GM12878 (cell line): Measurements from ENCODE around the gene EPX. TPM values are rescaled to one million over a fixed set of nuclear protein-coding genes. Genes with fewer than 3 reads are reported as not detected.

ENCODE experiments used
- ATAC-seq: fragments of 200-7000 bp; cut with Tn5 transposase; 3 replicates; pipeline ENCODE4 v1.9.1; 2020; ENCODE audit warnings: mild to moderate bottlenecking, moderate library complexity
- BruUV-seq: library from RNA; stranded (reverse); fragments of 400-500 nt; replicated peaks from 2 replicates; lab custom pipeline; 2021; lab: Mats Ljungman, UMichigan
- CTCF ChIA-PET: fragments of 300-600 bp; sonication (Branson Sonifier 250); formaldehyde crosslinking; extraction: SDS; loops from one replicate; lab custom pipeline; 2021; ENCODE audit warnings: inconsistent platforms; lab: Yijun Ruan, JAX
- POLR2A ChIA-PET: fragments of 350-600 bp; formaldehyde crosslinking; extraction: SDS; loops from one replicate; lab custom pipeline; 2021; ENCODE audit warnings: inconsistent platforms; lab: Charles Lee
- RAD21 ChIA-PET: fragments of 300-600 bp; sonication (Branson Sonifier 250); formaldehyde crosslinking; loops from one replicate; lab custom pipeline; 2023; ENCODE audit warnings: antibody characterized with exemption; ENCODE audit not compliant: unreplicated experiment; lab: Charles Lee
- SMC1A ChIA-PET: fragments of 300-600 bp; sonication (Branson Sonifier 250); formaldehyde crosslinking; loops from one replicate; lab custom pipeline; 2023; ENCODE audit not compliant: unreplicated experiment, uncharacterized antibody; lab: Charles Lee
- DNase-seq: peaks from one replicate; pipeline ENCODE4 v3.0.0-alpha.2; 2011; ENCODE audit warnings: low read depth, low spot score
- FAIRE-seq: peaks from 3 replicates; lab custom pipeline; 2011; peaks lifted over from hg19 to GRCh38; lab: Jason Lieb, UNC
- H2AFZ ChIP-seq: 2 replicates; pipeline ENCODE4 v1.6.0; 2011; ENCODE audit warnings: low read depth, low read length, control low read depth; ENCODE audit not compliant: control insufficient read depth
- H3K27ac ChIP-seq: 2 replicates; pipeline ENCODE4 v1.5.1; 2011; ENCODE audit warnings: control low read depth; ENCODE audit not compliant: control insufficient read depth, insufficient read depth
- H3K27me3 ChIP-seq, 2 experiments: replicated peaks in 1 of 2; 2 replicates each; pipeline versions ENCODE4 v1.6.0 to v1.6.1; 2011; ENCODE audit warnings: low read length in 1 of 2; ENCODE audit not compliant: control insufficient read depth in 2 of 2, insufficient read depth in 2 of 2
- H3K36me3 ChIP-seq, 2 experiments: 2 replicates each; pipeline ENCODE4 v1.5.1; 2011; ENCODE audit warnings: low read length in 1 of 2; ENCODE audit not compliant: control insufficient read depth in 2 of 2, insufficient read depth in 2 of 2
- H3K4me1 ChIP-seq: 2 replicates; pipeline ENCODE4 v1.6.1; 2011; ENCODE audit warnings: mild to moderate bottlenecking, low read length, moderate library complexity, mixed read lengths; ENCODE audit not compliant: control insufficient read depth, insufficient read depth
- H3K4me2 ChIP-seq: 2 replicates; pipeline ENCODE4 v1.6.0; 2011; ENCODE audit warnings: control low read depth; ENCODE audit not compliant: control insufficient read depth, insufficient read depth
- H3K4me3 ChIP-seq: fragments of 200-600 bp; sonication (generic); 2 replicates; pipeline ENCODE4 v1.5.1; 2016
- H3K79me2 ChIP-seq: 2 replicates; pipeline ENCODE4 v1.6.0; 2011; ENCODE audit warnings: low read length; ENCODE audit not compliant: control insufficient read depth, insufficient read depth
- H3K9ac ChIP-seq: 2 replicates; pipeline ENCODE4 v1.8.0; 2011; ENCODE audit warnings: low read length, control low read depth, mixed read lengths; ENCODE audit not compliant: control insufficient read depth, insufficient read depth
- H3K9me3 ChIP-seq: replicated peaks from 3 replicates; pipeline ENCODE4 v1.5.1; 2011; ENCODE audit warnings: mild to moderate bottlenecking, low read length; ENCODE audit not compliant: control insufficient read depth, insufficient read depth
- H4K20me1 ChIP-seq: 2 replicates; pipeline ENCODE4 v1.6.0; 2011; ENCODE audit not compliant: control insufficient read depth, insufficient read depth
- BCL11A ChIP-seq: IDR thresholded peaks from 2 replicates; pipeline ENCODE4 v1.6.1; 2011; ENCODE audit warnings: low read depth, low read length
- MEF2A ChIP-seq: IDR thresholded peaks from 2 replicates; pipeline ENCODE4 v1.6.1; 2011; ENCODE audit warnings: low read depth, mild to moderate bottlenecking, low read length, moderate library complexity; ENCODE audit not compliant: insufficient read depth
- ZNF217 ChIP-seq: fragments of 450-650 bp; IDR thresholded peaks from 2 replicates; pipeline ENCODE4 v1.6.1; 2017; ENCODE audit warnings: antibody characterized with exemption, mild to moderate bottlenecking
- ZNF384 ChIP-seq: IDR thresholded peaks from 2 replicates; pipeline ENCODE4 v1.6.1; 2012; ENCODE audit warnings: low read depth, mild to moderate bottlenecking, low read length, improper control_type of control experiment, borderline replicate concordance
- WGBS: methylation state at CpG from one replicate; pipeline ENCODE4 v1.1.6; 2016; ENCODE audit warnings: low lambda C conversion rate; ENCODE audit not compliant: insufficient replicate concordance, insufficient coverage; ENCODE audit errors: missing lambda C conversion rate; 5-methylcytosine and 5-hydroxymethylcytosine counted together
- in situ Hi-C: fragments of 300-500 bp; cut with MboI; formaldehyde crosslinking; loops from 9 replicates; pipeline ENCODE4 v1.14.3; 2018; ENCODE audit warnings: mixed read lengths
- intact Hi-C: fragments of 100-400 bp; cut with micrococcal nuclease; formaldehyde crosslinking; loops from one replicate; pipeline ENCODE4 v1.14.2; 2022; ENCODE audit not compliant: unreplicated experiment
- polyA plus RNA-seq, 11 experiments: library from polyadenylated mRNA; depleted of rRNA in 4 of 11; unstranded in 6 of 11; stranded (reverse) in 5 of 11; fragments of >200 nt; fragmentation: Nextera tagmentation in 4 of 11; fragmentation: Illumina TruSeq in 1 of 11; extraction: Ambion mirVana in 4 of 11; extraction: Trizol in 1 of 11; gene quantifications; 1 replicate in 1 of 11; 2 replicates in 10 of 11; pipeline versions ENCODE4 v1.2.1 to v1.2.3, GENCODE V29; 2011 to 2016; ENCODE audit warnings: inconsistent platforms in 2 of 11, missing spikeins in 2 of 11, low read depth in 1 of 11
- total RNA-seq, 4 experiments: library from RNA; depleted of rRNA in 3 of 4; stranded (reverse); fragments of >200 nt in 3 of 4; fragmentation: Illumina TruSeq in 1 of 4; extraction: Trizol in 1 of 4; gene quantifications; 2 replicates each; pipeline versions ENCODE4 v1.2.1 to v1.2.3, GENCODE V29; 2013 to 2021
- TF ChIP-seq, protein P1 (sequence below): fragments of 450-650 bp; IDR thresholded peaks from 2 replicates; pipeline ENCODE4 v1.6.1; 2017; ENCODE audit warnings: mild to moderate bottlenecking, moderate library complexity
- TF ChIP-seq, protein P2 (sequence below): IDR thresholded peaks from 2 replicates; pipeline ENCODE4 v1.6.1; 2011; ENCODE audit warnings: low read depth, mild to moderate bottlenecking, low read length, moderate library complexity, borderline replicate concordance; ENCODE audit errors: extremely low read depth

Gene EPX
- total and polyA plus RNA-seq, 10 of the 15 experiments (the other 5 are each of a cell fraction or from before 2014, with no cell fraction given) = 0.03 TPM; not detected in 9

DNA sequence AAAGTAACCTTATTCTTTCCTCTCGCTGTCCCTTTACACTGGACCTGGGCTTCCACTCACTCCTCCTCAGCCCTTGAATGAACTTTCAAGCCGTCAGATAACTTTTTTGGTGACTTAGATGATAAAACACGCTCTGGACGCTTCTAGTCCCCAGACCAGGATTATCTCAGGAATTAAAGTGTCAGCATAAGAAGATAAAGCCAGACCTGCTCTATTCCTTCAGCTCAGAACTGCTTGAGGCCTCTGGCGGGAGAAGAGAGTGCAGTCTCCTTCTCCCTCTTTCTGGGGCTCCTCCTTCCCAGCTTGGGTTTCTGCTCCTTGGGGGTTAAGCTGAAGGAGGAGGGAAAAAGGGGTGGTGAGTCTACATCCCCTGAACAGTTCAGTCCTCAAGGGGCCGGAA is 52.4 kb downstream of the EPX start:
- Histone ChIP-seq H3K27me3 (peaks cover 0 to 3% of the 10 kb centered on the region in 2 experiments; a peak in 1 of 4 replicates), H4K20me1 (no peaks in the 10 kb centered on the region), H3K9ac (no peak overlapping the region), H3K27ac (no peak overlapping the region), H3K36me3 (no peaks in the 10 kb centered on the region), H2AFZ (no peak overlapping the region), H3K4me1 (peaks cover 5% of the 10 kb centered on the region), H3K9me3 (no peaks in the 10 kb centered on the region), H3K4me2 (no peak overlapping the region), H3K79me2 (no peaks in the 10 kb centered on the region), H3K4me3 (no peak overlapping the region)
- DNase-seq = no peak
- SMC1A ChIA-PET = interaction anchor here (1.1 to 1.6 kb wide), 3 partner anchors 14 to 45 kb away, joined by 3 to 4 read pairs (median 3); no protein-coding TSS in a partner anchor
- no peak for FAIRE-seq
- CTCF ChIA-PET = no interaction called here
- in situ Hi-C loops = no loop called here
- no TSS peak for BruUV-seq
- RAD21 ChIA-PET = interaction anchor here (1.1 kb wide), 1 partner anchor 18 kb away, joined by 3 read pairs; no protein-coding TSS in a partner anchor
- intact Hi-C loops = no loop called here
- TF ChIP-seq, protein P1, sequence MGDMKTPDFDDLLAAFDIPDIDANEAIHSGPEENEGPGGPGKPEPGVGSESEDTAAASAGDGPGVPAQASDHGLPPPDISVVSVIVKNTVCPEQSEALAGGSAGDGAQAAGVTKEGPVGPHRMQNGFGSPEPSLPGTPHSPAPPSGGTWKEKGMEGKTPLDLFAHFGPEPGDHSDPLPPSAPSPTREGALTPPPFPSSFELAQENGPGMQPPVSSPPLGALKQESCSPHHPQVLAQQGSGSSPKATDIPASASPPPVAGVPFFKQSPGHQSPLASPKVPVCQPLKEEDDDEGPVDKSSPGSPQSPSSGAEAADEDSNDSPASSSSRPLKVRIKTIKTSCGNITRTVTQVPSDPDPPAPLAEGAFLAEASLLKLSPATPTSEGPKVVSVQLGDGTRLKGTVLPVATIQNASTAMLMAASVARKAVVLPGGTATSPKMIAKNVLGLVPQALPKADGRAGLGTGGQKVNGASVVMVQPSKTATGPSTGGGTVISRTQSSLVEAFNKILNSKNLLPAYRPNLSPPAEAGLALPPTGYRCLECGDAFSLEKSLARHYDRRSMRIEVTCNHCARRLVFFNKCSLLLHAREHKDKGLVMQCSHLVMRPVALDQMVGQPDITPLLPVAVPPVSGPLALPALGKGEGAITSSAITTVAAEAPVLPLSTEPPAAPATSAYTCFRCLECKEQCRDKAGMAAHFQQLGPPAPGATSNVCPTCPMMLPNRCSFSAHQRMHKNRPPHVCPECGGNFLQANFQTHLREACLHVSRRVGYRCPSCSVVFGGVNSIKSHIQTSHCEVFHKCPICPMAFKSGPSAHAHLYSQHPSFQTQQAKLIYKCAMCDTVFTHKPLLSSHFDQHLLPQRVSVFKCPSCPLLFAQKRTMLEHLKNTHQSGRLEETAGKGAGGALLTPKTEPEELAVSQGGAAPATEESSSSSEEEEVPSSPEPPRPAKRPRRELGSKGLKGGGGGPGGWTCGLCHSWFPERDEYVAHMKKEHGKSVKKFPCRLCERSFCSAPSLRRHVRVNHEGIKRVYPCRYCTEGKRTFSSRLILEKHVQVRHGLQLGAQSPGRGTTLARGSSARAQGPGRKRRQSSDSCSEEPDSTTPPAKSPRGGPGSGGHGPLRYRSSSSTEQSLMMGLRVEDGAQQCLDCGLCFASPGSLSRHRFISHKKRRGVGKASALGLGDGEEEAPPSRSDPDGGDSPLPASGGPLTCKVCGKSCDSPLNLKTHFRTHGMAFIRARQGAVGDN = no peak
- TF ChIP-seq BCL11A (no peak), ZNF217 (no peak), ZNF384 (no peak), MEF2A (no peak)
- TF ChIP-seq, protein P2, sequence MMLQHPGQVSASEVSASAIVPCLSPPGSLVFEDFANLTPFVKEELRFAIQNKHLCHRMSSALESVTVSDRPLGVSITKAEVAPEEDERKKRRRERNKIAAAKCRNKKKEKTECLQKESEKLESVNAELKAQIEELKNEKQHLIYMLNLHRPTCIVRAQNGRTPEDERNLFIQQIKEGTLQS = no peak
- 41% methylated on average over 6 of the region's 6 CpGs for WGBS
- ATAC-seq = no peak
- POLR2A ChIA-PET = no interaction called here
